ENCODE data around the gene B3GNT8.

Gene B3GNT8

GRCh38 chr19:41452584-41453275, 25.6 kb upstream of the B3GNT8 start:
- Histone ChIP-seq H3K9ac (ENCODE audit: low read length) (no peak overlapping the region), H2AK5ac (ENCODE audit: low read length, severe bottlenecking) (no peak overlapping the region), H4K91ac (ENCODE audit: low read length) (no peak overlapping the region), H3K4me2 (ENCODE audit: low read length, poor library complexity, severe bottlenecking) (no peak overlapping the region), H3K36me3 (ENCODE audit: control insufficient read depth in 1 of 2, insufficient read depth in 2 of 2, low read depth in 1 of 2, low read length in 2 of 2) (no peaks in the 10 kb centered on the region), H2BK12ac (ENCODE audit: low read length in 2 of 2) (no peak overlapping the region), H2AFZ (ENCODE audit: low read depth, low read length) (no peak overlapping the region), H2BK15ac (ENCODE audit: low read depth, poor library complexity, severe bottlenecking) (no peak overlapping the region), H2BK120ac (ENCODE audit: low read depth, low read length) (no peak overlapping the region), H3K27me3 (ENCODE audit: control insufficient read depth in 1 of 2, insufficient read depth in 1 of 2, low read length in 2 of 2) (peaks cover 8 to 31% of the 10 kb centered on the region in 2 experiments), H3K23ac (ENCODE audit: low read length in 2 of 2) (no peak overlapping the region), H2BK5ac (ENCODE audit: low read depth, low read length, poor library complexity, severe bottlenecking) (no peak overlapping the region), H4K8ac (ENCODE audit: low read length) (no peak overlapping the region), H3K4ac (ENCODE audit: low read depth in 1 of 2, low read length in 2 of 2) (no peak overlapping the region), H3K18ac (ENCODE audit: low read depth in 1 of 2, low read length in 2 of 2) (no peak overlapping the region), H3K14ac (ENCODE audit: low read length in 2 of 2) (no peak overlapping the region), H3K4me3 (ENCODE audit: insufficient read depth in 1 of 2, low read depth in 1 of 2, low read length in 2 of 2) (no peak overlapping the region), H3K27ac (ENCODE audit: low read length, poor library complexity, severe bottlenecking) (no peak overlapping the region), H3K4me1 (ENCODE audit: control insufficient read depth, insufficient read depth, low read depth, low read length) (no peaks in the 10 kb centered on the region), H3K9me3 (ENCODE audit: control insufficient read depth, low read length) (no peaks in the 10 kb centered on the region), H3K79me1 (replicated peaks; ENCODE audit: low read length, poor library complexity, severe bottlenecking) (no peaks in the 10 kb centered on the region)
- no peak for DNase-seq
- 64% methylated on average over 6 of the region's 6 CpGs for WGBS

GRCh38 chr19:41449865-41450178, 22.6 kb upstream of the B3GNT8 start:
- no peaks in the 10 kb centered on the region for H3K79me1 ChIP-seq (replicated peaks; ENCODE audit: low read length, poor library complexity, severe bottlenecking)
- WGBS: 86% methylated on average over 1 of the region's 3 CpGs

GRCh38 chr19:41449079-41449864, 22.1 kb upstream of the B3GNT8 start:
- no peak overlapping the region for H3K4ac ChIP-seq (ENCODE audit: low read depth in 1 of 2, low read length in 2 of 2)
- no peak overlapping the region for H2BK12ac ChIP-seq (ENCODE audit: low read length in 2 of 2)
- peak overlapping the region; percentile 70 for H3K9ac ChIP-seq (ENCODE audit: low read length)
- no peak overlapping the region for H3K27ac ChIP-seq (ENCODE audit: low read length, poor library complexity, severe bottlenecking)
- H3K14ac ChIP-seq (ENCODE audit: low read length in 2 of 2): no peak overlapping the region
- H3K4me1 ChIP-seq (ENCODE audit: control insufficient read depth, insufficient read depth, low read depth, low read length): no peaks in the 10 kb centered on the region
- peak; percentile 68 for DNase-seq
- H4K91ac ChIP-seq (ENCODE audit: low read length): no peak overlapping the region
- no peak overlapping the region for H3K4me2 ChIP-seq (ENCODE audit: low read length, poor library complexity, severe bottlenecking)
- 34% methylated on average over 18 of the region's 22 CpGs for WGBS
- no peak overlapping the region for H2AK5ac ChIP-seq (ENCODE audit: low read length, severe bottlenecking)
- no peak overlapping the region for H4K8ac ChIP-seq (ENCODE audit: low read length)
- no peak overlapping the region for H2AFZ ChIP-seq (ENCODE audit: low read depth, low read length)
- no peak overlapping the region for H2BK120ac ChIP-seq (ENCODE audit: low read depth, low read length)
- no peak overlapping the region for H3K23ac ChIP-seq (ENCODE audit: low read length in 2 of 2)
- H3K27me3 ChIP-seq (ENCODE audit: control insufficient read depth in 1 of 2, insufficient read depth in 1 of 2, low read length in 2 of 2): peaks cover 8 to 42% of the 10 kb centered on the region in 2 experiments
- no peak overlapping the region for H2BK15ac ChIP-seq (ENCODE audit: low read depth, poor library complexity, severe bottlenecking)
- no peaks in the 10 kb centered on the region for H3K9me3 ChIP-seq (ENCODE audit: control insufficient read depth, low read length)
- peak overlapping the region in 1 of 2 experiments; percentile 59 for H3K4me3 ChIP-seq (ENCODE audit: insufficient read depth in 1 of 2, low read depth in 1 of 2, low read length in 2 of 2)
- no peaks in the 10 kb centered on the region for H3K36me3 ChIP-seq (ENCODE audit: control insufficient read depth in 1 of 2, insufficient read depth in 2 of 2, low read depth in 1 of 2, low read length in 2 of 2)
- H3K79me1 ChIP-seq (replicated peaks; ENCODE audit: low read length, poor library complexity, severe bottlenecking): no peaks in the 10 kb centered on the region
- H3K18ac ChIP-seq (ENCODE audit: low read depth in 1 of 2, low read length in 2 of 2): no peak overlapping the region
- no peak overlapping the region for H2BK5ac ChIP-seq (ENCODE audit: low read depth, low read length, poor library complexity, severe bottlenecking)

More at GRCh38 chr19:41449865-41450178, 22.6 kb upstream of the B3GNT8 start:
- no peak overlapping the region for H3K9ac ChIP-seq (ENCODE audit: low read length)
- H4K8ac ChIP-seq (ENCODE audit: low read length): no peak overlapping the region
- H3K23ac ChIP-seq (ENCODE audit: low read length in 2 of 2): no peak overlapping the region
- H2AK5ac ChIP-seq (ENCODE audit: low read length, severe bottlenecking): no peak overlapping the region
- no peak overlapping the region for H2AFZ ChIP-seq (ENCODE audit: low read depth, low read length)
- H4K91ac ChIP-seq (ENCODE audit: low read length): no peak overlapping the region
- no peak overlapping the region for H3K4me2 ChIP-seq (ENCODE audit: low read length, poor library complexity, severe bottlenecking)
- no peak overlapping the region for H3K4me3 ChIP-seq (ENCODE audit: insufficient read depth in 1 of 2, low read depth in 1 of 2, low read length in 2 of 2)
- H2BK12ac ChIP-seq (ENCODE audit: low read length in 2 of 2): no peak overlapping the region
- H3K4me1 ChIP-seq (ENCODE audit: control insufficient read depth, insufficient read depth, low read depth, low read length): no peaks in the 10 kb centered on the region
- no peaks in the 10 kb centered on the region for H3K36me3 ChIP-seq (ENCODE audit: control insufficient read depth in 1 of 2, insufficient read depth in 2 of 2, low read depth in 1 of 2, low read length in 2 of 2)
- no peaks in the 10 kb centered on the region for H3K9me3 ChIP-seq (ENCODE audit: control insufficient read depth, low read length)
- no peak for DNase-seq
- peaks cover 8 to 42% of the 10 kb centered on the region in 2 experiments for H3K27me3 ChIP-seq (ENCODE audit: control insufficient read depth in 1 of 2, insufficient read depth in 1 of 2, low read length in 2 of 2)
- no peak overlapping the region for H2BK120ac ChIP-seq (ENCODE audit: low read depth, low read length)
- H3K27ac ChIP-seq (ENCODE audit: low read length, poor library complexity, severe bottlenecking): no peak overlapping the region
- H2BK5ac ChIP-seq (ENCODE audit: low read depth, low read length, poor library complexity, severe bottlenecking): no peak overlapping the region
- H2BK15ac ChIP-seq (ENCODE audit: low read depth, poor library complexity, severe bottlenecking): no peak overlapping the region
- H3K14ac ChIP-seq (ENCODE audit: low read length in 2 of 2): no peak overlapping the region
- H3K18ac ChIP-seq (ENCODE audit: low read depth in 1 of 2, low read length in 2 of 2): no peak overlapping the region
- no peak overlapping the region for H3K4ac ChIP-seq (ENCODE audit: low read depth in 1 of 2, low read length in 2 of 2)

- no peak overlapping the region for H3K4me3 ChIP-seq (ENCODE audit: insufficient read depth in 1 of 2, low read depth in 1 of 2, low read length in 2 of 2)
- H2AK5ac ChIP-seq (ENCODE audit: low read length, severe bottlenecking): no peak overlapping the region
- no peak overlapping the region for H3K4me2 ChIP-seq (ENCODE audit: low read length, poor library complexity, severe bottlenecking)
- no peak overlapping the region for H4K91ac ChIP-seq (ENCODE audit: low read length)
- H3K23ac ChIP-seq (ENCODE audit: low read length in 2 of 2): no peak overlapping the region
- peaks cover 1% of the 10 kb centered on the region for H3K4me1 ChIP-seq (ENCODE audit: control insufficient read depth, insufficient read depth, low read depth, low read length)
- no peak overlapping the region for H3K27ac ChIP-seq (ENCODE audit: low read length, poor library complexity, severe bottlenecking)
- H2AFZ ChIP-seq (ENCODE audit: low read depth, low read length): no peak overlapping the region
- H3K9ac ChIP-seq (ENCODE audit: low read length): no peak overlapping the region
- H4K8ac ChIP-seq (ENCODE audit: low read length): no peak overlapping the region
- no peak overlapping the region for H2BK15ac ChIP-seq (ENCODE audit: low read depth, poor library complexity, severe bottlenecking)
- 71% methylated on average over 12 of the region's 12 CpGs for WGBS
- no peaks in the 10 kb centered on the region for H3K9me3 ChIP-seq (ENCODE audit: control insufficient read depth, low read length)
- no peak for DNase-seq
- no peak overlapping the region for H3K14ac ChIP-seq (ENCODE audit: low read length in 2 of 2)
- H2BK120ac ChIP-seq (ENCODE audit: low read depth, low read length): no peak overlapping the region
- no peak overlapping the region for H3K4ac ChIP-seq (ENCODE audit: low read depth in 1 of 2, low read length in 2 of 2)
- no peak overlapping the region for H2BK5ac ChIP-seq (ENCODE audit: low read depth, low read length, poor library complexity, severe bottlenecking)
- no peaks in the 10 kb centered on the region for H3K36me3 ChIP-seq (ENCODE audit: control insufficient read depth in 1 of 2, insufficient read depth in 2 of 2, low read depth in 1 of 2, low read length in 2 of 2)
- peaks cover 17 to 54% of the 10 kb centered on the region in 2 experiments for H3K27me3 ChIP-seq (ENCODE audit: control insufficient read depth in 1 of 2, insufficient read depth in 1 of 2, low read length in 2 of 2)
- H2BK12ac ChIP-seq (ENCODE audit: low read length in 2 of 2): no peak overlapping the region
- no peaks in the 10 kb centered on the region for H3K79me1 ChIP-seq (replicated peaks; ENCODE audit: low read length, poor library complexity, severe bottlenecking)
- no peak overlapping the region for H3K18ac ChIP-seq (ENCODE audit: low read depth in 1 of 2, low read length in 2 of 2)
Observed at GRCh38 chr19:41447732-41448332, 20.7 kb upstream of the B3GNT8 start.

Measured in mesenchymal stem cell (in vitro differentiated cells and primary cell).